ENCODE data around the gene PFN3.
A peak's percentile ranks its signal among the peaks of the same experiment; 100 is the strongest.
"Not testable (repeated sequence)": the region's sequence is repeated elsewhere in the genome, so short reads cannot be mapped to it uniquely, and the experiment has no call there.

The PFN3 gene

DNA sequence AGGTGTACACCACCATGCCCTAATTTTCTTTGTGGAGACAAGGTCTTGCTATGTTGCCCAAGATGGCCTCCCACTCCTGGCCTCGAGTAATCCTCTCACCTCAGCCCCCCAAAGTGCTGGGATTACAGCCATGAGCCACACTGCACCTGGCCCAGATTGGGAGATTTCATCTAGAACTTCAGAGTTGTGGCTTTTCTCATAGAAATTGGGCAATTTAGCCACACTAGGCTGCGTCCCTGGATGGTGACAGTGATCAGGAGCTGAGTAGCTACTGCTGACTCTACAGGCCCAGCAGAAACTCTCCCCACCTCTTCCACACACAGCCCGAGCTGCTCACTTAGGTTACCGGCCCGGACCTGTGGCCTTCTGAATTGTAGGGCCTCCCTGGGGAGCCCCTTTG, 7.7 kb downstream of the PFN3 start:
- no peak for DNase-seq

DNA sequence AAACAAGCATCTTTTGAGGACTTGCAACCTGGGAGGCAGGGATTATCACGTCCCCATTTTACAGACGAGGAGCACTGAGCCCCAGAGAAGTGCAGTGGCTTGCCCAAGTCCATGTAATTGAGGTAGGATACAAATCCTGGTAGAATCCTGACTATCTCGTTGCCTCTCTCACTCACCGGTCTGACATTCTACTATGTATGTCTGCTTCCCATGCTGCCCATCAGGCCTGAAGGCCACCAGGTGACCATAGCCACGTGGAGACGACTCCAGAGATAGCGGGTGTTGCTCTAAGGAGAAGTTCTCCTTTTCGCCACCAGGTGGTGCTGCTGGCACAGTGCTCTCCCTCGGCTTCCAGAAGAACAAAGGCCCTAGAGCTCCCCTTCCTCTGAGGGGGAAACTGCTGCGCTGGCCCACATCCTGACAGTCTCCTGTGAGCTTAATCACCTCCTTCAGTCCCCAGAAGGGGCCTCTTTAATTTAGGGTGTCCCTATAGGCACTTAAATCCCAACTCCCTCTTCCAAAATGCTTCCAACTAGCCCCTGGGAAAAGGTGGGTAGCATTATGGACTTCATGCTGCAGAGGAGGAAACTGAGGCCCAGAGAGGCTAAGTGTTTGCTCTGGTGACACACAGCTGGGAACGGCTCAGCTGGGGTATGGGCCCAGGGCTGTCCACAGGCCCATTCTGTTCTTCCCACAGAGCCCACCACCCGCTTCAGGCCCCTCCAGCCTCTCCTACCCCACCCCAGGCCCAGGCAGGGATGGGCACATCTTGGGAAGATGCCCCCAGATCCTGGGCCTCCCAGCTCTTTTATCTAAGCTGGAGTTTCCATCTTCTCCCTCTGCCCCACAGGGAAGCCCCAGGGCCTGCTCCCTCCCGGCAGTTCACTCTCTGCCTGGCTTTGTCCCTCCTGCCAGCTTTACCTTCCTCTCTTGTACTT, 9.8 kb downstream of the PFN3 start:
- DNase-seq: peak; percentile 87

DNA sequence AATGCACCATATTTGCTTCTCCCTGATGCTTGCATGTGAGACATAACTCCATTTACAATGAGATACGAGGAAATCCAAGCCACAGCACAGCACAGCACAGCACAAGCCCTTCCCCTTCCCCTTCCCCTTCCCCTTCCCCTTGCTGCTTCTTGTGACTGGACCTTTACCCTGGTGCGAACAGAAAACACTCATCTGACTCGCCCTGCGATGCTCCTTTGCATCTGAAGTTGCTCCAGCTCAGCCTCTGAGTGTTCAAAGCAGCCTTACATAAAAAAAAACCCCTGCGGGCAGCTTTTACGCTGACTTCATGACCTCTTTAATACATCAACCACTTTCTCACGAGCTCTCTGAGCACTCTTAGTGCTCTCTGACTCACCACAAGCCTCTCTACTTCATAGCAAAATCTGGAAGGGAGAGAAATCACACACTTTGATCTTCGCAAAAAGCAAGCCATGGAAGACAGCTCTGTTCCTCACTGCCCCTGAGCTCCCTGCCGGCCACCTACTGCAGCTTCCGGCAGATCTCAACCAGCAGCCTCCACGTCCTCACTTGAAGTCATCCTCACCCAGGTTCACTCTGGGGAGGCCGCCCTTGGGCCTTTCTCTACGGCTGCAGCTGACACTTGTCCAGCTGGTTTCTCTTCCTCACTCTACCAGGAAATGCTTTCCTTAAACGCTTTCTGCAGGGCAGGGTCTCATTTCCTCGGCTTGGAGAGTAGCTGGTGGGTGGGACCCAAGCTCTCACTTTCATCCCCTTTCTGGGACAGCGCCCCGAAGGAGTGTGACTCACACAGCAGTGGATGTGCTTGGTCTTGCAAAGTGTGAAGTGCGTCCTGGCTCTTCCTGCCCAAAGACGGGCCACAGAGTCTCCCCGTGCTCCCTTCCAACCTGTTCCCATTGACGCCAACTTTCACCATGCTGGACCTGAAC, 11.0 kb downstream of the PFN3 start:
- no peak for DNase-seq

DNA sequence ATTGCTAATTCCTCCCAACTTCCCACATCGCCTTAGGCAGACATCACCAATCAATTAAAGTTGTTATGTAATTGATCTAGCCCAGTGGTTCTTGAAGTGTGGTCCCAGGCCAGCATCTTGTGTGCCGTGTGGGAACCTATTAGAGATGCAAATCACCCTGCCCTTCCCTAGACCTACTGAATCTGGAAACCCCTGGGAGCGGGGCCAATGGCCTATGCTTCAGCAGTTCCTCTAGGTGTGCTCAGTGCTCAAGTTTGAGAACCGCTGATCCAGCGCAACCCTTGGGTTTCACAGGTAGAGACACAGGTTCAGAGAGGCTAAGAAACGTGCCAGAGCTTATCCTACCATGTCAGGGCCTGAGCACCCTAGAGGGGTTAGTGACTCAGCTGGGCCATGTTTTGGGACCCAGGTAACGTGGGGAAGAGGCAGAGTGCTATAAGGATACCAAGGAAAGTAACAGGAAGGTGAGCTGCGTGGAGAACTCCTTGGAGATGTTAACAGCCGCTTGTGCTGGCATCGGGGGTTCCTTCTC, 11.9 kb downstream of the PFN3 start:
- no peak for DNase-seq

DNA sequence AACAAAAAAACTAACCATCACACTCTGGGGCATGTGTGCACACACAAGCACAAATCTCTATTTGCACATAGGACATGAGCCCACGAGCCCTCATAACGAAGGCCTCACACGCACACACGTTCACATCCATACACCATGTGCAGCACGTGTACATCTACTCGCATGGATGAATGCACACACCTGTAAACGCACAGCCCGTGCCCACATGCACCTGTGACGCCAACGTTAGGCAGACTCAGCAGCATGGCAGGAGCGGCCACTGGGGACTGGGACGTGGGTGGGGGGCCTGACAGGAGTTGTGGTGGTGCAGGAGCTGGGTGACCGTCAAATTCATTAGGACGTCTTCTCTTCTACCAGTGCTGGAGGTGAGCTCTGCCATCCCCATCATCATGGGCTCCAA, 13.1 kb downstream of the PFN3 start:
- DNase-seq: no peak

DNA sequence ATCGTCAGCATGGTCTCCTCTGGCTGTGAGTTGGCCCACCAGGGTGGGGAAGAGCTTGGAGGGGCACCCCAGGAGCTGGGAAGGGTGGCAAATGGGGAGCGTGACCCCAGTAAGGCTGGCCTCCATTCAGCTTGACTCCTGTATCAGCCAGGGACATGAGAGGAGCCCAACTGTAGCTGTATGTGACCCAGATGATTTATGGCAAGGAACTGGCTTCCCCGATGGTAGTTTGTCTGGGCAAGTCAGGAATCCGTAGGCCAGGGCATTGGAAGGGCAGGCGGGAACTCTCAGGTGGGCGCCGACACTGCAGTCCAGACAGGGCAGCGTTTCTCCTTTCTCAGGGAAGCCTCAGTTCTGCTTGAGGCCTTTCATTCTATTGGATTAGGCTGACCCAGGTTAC, 13.9 kb downstream of the PFN3 start:
- no peak for DNase-seq

DNA sequence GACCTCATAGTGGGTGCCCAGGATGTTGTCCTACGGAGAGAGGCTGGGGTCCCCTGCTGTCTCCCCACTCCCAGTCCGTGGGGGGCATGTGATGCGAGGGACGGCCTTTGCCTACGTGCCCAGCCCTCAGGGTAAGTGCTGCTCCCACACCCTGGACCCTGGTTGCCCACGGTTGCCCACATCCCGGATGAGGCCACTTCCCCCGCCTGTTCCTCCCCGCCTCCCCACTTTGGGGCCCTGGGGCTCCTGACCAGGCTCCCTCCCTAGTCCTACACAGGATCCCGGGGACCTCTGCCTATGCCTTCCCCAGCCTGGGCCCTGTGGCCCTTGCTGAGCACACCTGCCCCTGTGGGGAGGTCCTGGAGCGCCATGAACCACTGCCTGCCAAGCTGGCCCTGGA, 14.7 kb downstream of the PFN3 start:
- DNase-seq: no peak

DNA sequence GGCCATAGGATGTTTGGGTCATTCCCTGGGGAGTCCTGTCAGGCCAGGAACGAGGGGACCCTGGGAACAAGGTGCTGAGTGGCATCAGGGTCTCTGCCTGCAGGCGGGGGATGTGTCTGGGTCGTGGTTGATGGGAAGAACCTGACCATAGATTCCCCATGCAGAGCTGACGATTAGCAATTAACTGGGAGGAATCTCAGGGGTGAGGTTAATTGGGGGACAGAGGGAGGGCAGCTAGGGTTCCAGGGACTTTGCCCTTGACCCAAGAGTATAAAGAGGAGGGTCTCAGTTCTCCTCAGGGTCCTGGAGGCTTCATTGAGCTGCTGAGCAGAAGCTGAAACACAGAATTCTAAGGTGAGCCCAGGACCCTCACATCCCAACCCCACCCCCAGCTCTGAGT, 16.3 kb downstream of the PFN3 start, which contains the start of gene SLC34A1:
Gene SLC34A1, plus strand, starts transcription at position 301 of the 400 bp plus-strand sequence. CDS start 1,308 bp downstream, outside the sequence.
- no peak for DNase-seq

DNA sequence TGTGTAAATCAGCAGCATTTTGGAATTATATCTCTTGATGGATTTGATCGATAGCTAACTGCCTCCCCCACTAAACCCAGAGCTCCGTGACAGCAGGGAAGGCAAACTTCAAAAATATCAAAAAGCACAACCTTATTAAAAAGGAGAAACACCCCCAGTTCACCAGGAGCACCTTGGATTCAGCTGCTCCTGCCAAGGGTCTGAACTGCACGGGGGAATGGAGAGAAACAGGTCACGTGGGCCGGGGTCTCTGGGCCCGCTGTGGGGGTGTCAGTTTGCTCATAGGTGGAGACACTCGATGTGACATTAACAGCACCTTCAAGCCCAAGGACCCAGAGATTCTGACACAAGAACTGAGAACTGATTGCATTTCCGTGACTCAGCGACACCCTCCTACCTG, 17.3 kb downstream of the PFN3 start:
- DNase-seq: no peak

DNA sequence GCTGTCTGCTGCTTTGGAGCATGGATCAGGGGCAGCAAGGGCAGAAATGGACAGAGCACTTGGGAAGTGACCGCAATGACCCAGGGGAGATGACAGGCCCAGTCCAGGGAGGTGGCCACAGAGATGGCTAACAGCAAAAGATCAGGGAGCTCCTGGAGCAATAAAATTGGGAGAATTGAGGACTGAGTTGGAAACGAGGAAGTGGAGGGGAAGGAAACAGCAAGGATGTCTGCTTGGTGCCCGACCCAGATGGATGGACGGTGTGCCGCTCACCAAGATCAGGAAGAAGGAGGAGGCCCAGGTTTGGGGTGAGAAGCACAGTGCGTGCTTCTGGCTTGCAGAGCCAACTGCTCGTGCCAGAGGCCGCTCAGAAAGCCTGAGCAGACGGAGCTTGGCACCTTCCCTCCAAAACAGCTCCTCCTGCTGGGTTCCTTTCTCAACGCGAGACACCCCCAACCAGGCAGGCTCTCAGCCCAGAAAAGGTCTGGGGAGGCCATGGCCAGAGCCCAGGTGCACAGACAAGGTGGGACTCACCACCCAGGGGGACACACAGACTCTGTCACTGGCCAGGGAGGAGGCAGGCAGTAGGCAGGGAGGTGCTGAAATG, 17.9 kb downstream of the PFN3 start:
- DNase-seq: peak; percentile 13

DNA sequence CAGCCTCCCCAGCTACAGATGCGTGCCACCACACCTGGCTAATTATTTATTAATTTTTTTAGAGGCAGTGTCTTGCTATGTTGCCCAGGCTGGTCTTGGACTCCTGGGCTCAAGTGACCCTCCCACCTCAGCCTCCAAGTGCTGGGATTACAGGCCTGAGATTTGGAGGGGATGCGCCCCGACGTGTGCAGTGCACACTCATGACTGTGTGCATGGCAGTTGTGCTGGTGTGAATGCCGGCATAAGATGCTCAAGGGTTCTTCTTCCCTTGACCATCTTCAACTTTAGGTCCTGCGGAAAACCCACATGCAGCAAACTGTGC, 19.7 kb downstream of the PFN3 start:
- DNase-seq: no peak

DNA sequence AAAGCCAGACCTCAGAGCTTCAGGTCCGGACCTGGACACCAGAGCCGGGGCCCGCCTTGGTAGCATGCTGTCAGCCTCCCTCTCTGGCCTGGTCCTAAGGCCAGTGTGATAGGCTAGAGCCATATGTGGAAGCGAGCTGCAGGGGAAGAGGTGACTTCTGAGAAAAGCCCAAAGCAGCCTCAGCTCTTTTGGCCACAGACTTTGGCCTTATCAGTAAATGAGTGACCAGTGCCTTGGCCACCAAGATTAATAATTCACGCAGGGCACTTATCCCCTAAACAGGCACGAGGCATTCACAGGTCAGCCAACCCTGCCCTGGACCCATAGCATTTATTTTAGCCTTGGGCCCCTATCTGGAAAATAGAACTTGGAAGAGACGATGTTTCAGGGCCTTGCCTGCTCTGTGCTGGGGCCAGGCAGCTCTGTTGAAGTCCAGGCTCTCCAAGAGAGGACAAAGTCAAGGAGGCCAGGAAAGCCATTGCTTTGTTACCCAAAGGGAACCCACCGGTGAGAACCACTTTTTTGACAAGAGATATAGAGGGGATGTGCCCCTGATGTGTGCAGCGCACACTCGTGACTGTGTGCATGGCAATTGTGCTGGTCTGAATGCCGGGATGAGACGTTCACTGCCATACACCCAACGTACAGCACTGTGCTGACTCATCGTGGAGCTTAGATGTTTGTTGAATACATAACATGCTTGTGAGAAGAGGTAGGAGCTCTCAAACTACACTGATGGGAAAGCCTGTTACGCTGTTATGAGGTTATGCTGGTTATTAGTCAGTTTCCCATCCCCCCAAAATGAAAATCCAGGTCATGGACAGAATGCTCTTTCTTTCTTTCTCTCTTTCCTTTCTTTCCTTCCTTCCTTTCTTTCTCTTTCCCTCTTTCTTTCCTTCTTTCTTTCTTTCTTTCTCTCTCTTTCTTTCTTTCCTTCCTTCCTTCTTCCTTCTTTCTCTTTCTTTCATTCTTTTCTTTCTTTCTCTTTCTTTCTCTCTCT, 21.3 kb downstream of the PFN3 start:
- DNase-seq: no peak

DNA sequence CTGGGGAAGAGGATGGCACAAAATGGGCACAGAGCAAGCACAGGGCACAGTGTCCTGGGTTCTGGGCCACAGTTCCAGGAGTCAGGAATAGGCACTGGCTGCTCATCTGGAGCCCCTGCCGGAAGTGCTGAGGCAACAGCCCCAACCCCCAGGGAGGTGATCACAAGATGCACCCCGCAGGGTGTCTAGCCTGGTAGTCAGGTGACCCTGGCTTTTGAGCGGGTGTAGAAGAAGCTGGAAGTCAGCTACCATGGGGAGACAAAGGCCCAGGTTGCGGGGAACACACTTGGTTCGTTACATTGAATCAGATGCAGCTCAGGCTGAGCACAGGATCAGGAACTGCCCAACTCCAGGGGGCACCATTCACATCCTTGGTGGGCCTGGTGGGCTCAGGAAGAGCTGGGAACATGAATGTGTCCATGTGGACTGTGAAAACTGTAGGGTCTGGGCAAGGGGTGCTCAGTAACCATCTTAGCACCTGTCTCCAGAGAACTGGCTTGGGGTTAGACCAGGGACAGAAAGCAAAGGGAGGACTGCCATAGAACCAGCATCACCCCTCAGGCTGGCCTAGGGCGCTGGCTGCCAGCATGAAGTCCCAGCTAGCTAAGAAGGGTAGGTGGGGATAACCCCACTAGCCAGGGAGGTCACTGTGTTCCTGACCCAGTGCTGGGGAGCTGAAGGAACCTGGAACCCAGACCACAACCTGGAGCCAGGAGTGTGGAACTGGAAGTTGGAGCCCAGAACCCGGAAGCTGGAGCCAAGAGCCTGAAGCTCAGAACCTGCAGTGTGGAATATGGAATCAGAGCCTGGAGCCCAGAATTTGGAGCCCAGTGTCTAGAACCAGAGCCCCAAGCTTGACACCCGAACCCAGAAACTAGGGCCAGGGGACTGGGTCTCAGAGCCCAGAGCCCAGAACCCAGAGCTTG, 22.3 kb downstream of the PFN3 start:
- no peak for DNase-seq

DNA sequence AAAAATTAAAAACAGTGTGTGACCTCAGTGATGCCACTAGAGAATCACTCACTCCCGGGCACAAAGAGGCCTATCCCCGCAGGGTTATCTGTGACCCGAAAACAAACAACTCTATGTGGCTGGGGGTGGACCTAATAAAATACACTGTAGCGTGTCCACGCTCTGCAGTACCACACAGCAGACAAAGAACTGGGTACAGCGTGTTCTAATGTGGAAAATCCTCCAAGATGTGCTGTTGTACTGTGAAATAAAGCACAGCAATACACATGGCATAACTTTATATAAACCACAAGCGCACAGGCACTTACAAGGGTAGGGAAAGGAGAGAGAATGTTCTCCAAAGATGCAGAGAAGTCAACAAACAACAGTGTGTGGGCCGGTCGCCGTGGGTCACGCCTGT, 24.4 kb downstream of the PFN3 start:
- DNase-seq: no peak

DNA sequence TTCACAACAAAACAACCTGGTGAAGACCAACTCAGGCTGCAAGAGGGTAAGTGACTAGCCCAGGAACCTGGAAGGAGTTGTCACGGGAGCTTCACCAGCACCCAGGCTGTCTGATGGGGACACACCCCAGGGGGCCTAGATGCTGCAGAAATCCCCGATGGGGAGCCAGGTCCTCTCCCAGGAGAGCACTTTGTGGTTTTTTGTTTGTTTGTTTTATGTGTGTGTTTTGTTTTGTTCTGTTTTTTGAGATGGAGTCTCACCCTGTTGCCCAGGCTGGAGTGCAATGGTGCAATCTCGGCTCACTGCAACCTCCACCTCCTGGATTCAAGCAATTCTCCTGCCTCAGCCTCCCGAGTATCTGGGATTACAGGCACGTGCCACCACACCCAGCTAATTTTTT, 24.9 kb downstream of the PFN3 start:
- DNase-seq: not testable (repeated sequence)

DNA sequence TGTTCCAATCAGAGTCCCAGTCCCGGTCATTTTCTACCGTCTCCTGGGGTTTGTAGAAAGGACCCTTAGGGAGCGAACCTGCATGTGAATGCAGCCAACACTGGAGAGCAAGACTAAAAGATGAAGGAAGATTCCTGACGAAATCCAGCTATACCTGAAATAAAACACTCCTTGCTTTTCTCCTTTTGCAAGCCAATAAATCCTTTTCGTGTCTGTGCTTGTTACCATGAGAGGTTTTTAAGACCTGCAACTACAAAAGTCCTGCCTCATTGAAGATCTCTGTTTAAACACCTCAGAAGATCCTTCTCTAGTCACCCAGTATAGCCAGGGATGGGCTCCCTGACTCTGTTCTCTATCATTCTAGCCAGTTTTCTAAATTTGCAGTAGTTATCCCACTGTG, 26.2 kb downstream of the PFN3 start:
- no peak for DNase-seq

DNA sequence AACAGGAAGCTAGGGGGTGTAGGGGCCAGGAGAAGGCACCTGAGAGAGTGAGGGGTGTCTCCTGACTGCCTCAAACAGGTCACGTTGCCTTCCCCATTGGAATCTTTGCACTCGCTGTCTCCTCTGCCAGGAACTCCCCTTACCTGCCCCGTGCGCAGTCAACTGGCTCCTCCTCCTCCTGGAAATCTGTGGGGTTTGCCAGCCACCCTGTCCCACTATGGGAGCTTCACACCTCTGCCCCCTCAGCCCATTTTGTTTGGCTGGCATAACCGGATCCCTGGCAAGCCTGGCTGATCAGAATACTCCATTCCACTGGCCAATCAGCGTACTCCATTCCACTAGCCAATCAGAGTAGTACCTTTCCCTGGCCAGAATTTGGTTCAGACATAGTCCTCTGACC, 26.7 kb downstream of the PFN3 start:
- no peak for DNase-seq

DNA sequence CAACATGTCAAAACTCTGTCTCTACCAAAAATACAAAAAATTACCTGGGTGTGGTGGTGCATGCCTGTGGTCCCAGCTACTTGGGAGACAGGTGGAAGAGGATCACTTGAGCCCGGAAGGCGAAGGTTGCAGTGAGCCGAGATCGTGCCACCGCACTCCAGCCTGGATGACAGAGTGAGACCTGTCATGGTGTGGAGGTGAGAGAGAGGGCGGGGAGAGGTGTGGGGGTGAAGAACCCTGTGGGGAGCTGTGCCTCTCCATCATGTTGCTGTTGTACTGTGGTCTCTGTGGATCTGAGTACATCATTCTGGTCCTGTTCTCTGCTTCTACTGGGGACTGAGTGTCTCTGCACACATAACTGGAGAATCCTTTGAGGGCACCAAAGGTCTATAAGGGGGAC, 27.6 kb downstream of the PFN3 start:
- DNase-seq: no peak

DNA sequence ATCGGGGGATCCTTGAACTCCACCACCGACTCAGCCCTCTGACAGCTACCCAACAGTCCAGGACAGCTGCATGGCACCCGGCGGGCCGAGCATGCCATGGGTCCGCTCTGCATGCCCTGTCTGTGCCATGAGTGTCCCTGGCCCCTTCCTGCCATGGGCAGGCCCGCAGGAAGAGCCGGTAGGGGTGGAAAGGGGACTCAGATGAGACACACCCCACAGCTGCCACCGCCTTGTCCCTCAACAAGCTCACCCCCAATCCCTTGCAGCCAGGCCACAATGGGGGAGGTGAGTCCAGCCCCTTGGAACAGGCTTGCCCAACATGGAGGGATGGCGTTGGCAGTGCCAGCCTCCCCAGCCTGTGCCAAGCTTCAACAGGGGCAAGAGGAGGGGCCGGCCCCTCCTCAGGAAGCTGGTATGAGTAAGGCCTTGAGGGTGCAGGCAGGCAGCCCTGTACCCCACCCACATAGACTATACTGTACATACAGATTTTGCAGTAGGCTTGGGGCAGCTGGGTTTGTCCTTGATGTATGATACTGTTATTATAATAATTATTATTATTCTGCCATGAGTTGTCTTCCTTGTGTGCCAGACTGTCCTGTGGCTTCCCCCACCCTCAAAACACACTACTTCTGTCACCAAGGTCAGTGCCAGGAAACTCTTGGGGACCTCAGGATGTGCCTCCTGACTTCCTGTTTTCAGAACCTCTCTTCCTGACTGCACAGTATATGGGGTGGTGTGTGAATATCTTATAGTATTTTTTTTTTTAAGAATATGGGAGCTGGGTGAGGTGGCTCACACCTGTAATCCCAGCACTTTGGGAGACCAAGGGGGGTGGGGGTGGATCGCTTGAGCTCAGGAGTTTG, 28.2 kb downstream of the PFN3 start:
- no peak for DNase-seq

All from NCI-H1694 (cell line).